IMR-90 (cell line): ENCODE results near the gene RAB6D. TPM values are rescaled to one million over a fixed set of nuclear protein-coding genes. Genes with fewer than 3 reads are reported as not detected.
"Not testable (repeated sequence)": the region's sequence is repeated elsewhere in the genome, so short reads cannot be mapped to it uniquely, and the experiment has no call there.

Experiments
- ATAC-seq: fragments of 200-7000 bp; cut with Tn5 transposase; 2 replicates; pipeline ENCODE4 v1.9.1; 2020; ENCODE audit warnings: low read depth, mild to moderate bottlenecking, moderate library complexity
- BruUV-seq: library from RNA; stranded (reverse); fragments of 400-500 nt; replicated peaks from 2 replicates; lab custom pipeline; 2021; lab: Mats Ljungman, UMichigan
- CTCF ChIA-PET: fragments of 300-600 bp; formaldehyde crosslinking; extraction: SDS; loops from one replicate; lab custom pipeline; 2021; ENCODE audit warnings: antibody characterized with exemption; lab: Yijun Ruan, JAX
- POLR2A ChIA-PET: fragments of 300-600 bp; sonication (Branson Sonifier 250); formaldehyde crosslinking; loops from one replicate; lab custom pipeline; 2022; ENCODE audit warnings: antibody characterized with exemption; ENCODE audit not compliant: unreplicated experiment; lab: Charles Lee
- DNase-seq: peaks from one replicate; pipeline ENCODE4 v3.0.0; 2013
- H2AFZ ChIP-seq: replicated peaks from 2 replicates; pipeline ENCODE3; 2013; ENCODE audit warnings: low read length, mild to moderate bottlenecking; ENCODE audit not compliant: poor library complexity
- H2AK5ac ChIP-seq: 2 replicates; pipeline ENCODE4 v1.6.1; 2013; ENCODE audit warnings: low read depth, low read length, inconsistent platforms
- H2AK9ac ChIP-seq: replicated peaks from 2 replicates; pipeline ENCODE3; 2013; ENCODE audit warnings: mild to moderate bottlenecking, low read depth, low read length, moderate library complexity; ENCODE audit not compliant: poor library complexity
- H2BK120ac ChIP-seq: 2 replicates; pipeline ENCODE4 v1.6.1; 2013; ENCODE audit warnings: low read depth, low read length, inconsistent platforms
- H2BK15ac ChIP-seq: 3 replicates; pipeline ENCODE4 v1.6.1; 2013; ENCODE audit warnings: low read depth, low read length, inconsistent platforms
- H2BK20ac ChIP-seq: 2 replicates; pipeline ENCODE4 v1.6.1; 2013; ENCODE audit warnings: low read depth, mild to moderate bottlenecking, inconsistent platforms, low read length, moderate library complexity
- H2BK5ac ChIP-seq: 2 replicates; pipeline ENCODE4 v1.6.1; 2013; ENCODE audit warnings: mild to moderate bottlenecking, low read depth, low read length, inconsistent platforms; ENCODE audit not compliant: poor library complexity, severe bottlenecking
- H3K14ac ChIP-seq: replicated peaks from 2 replicates; pipeline ENCODE4 v1.6.1; 2013; ENCODE audit warnings: low read depth, low read length, inconsistent platforms
- H3K18ac ChIP-seq: 2 replicates; pipeline ENCODE4 v1.6.1; 2013; ENCODE audit warnings: low read depth, low read length, control low read depth
- H3K23ac ChIP-seq: 2 replicates; pipeline ENCODE4 v1.6.1; 2013; ENCODE audit warnings: low read depth, low read length, inconsistent platforms
- H3K27ac ChIP-seq: 2 replicates; pipeline ENCODE4 v1.5.1; 2013; ENCODE audit warnings: mild to moderate bottlenecking, control low read depth, low read length; ENCODE audit not compliant: insufficient read depth
- H3K27me3 ChIP-seq: 2 replicates; pipeline ENCODE4 v1.6.1; 2013; ENCODE audit warnings: low read length; ENCODE audit not compliant: control insufficient read depth, insufficient read depth
- H3K36me3 ChIP-seq: 2 replicates; pipeline ENCODE4 v1.6.1; 2013; ENCODE audit warnings: low read length, mixed read lengths; ENCODE audit not compliant: control insufficient read depth, insufficient read depth
- H3K4ac ChIP-seq: 2 replicates; pipeline ENCODE4 v1.6.1; 2013; ENCODE audit warnings: low read depth, low read length, inconsistent platforms
- H3K4me1 ChIP-seq: 2 replicates; pipeline ENCODE4 v1.6.1; 2013; ENCODE audit warnings: low read length, mixed read lengths; ENCODE audit not compliant: control insufficient read depth, insufficient read depth
- H3K4me2 ChIP-seq: 2 replicates; pipeline ENCODE4 v1.6.1; 2013; ENCODE audit warnings: low read depth, mild to moderate bottlenecking, control low read depth, low read length, moderate library complexity
- H3K4me3 ChIP-seq: 2 replicates; pipeline ENCODE4 v1.5.1; 2013; ENCODE audit warnings: low read depth, mild to moderate bottlenecking, control low read depth, low read length, moderate library complexity; ENCODE audit not compliant: insufficient read depth
- H3K56ac ChIP-seq: 2 replicates; pipeline ENCODE4 v1.6.1; 2013; ENCODE audit warnings: low read length, inconsistent platforms; ENCODE audit not compliant: insufficient read depth; ENCODE audit errors: extremely low read depth
- H3K79me1 ChIP-seq, 2 experiments: 2 replicates each; pipeline ENCODE4 v1.6.1; 2013; ENCODE audit warnings: low read length in 2 of 2, inconsistent platforms in 1 of 2, low read depth in 1 of 2
- H3K9ac ChIP-seq: 2 replicates; pipeline ENCODE4 v1.6.1; 2013; ENCODE audit warnings: low read depth, low read length, control low read depth
- H3K9me1 ChIP-seq: 2 replicates; pipeline ENCODE4 v1.6.1; 2013; ENCODE audit warnings: low read length, inconsistent platforms; ENCODE audit not compliant: insufficient read depth
- H3K9me3 ChIP-seq: 2 replicates; pipeline ENCODE4 v1.6.1; 2013; ENCODE audit warnings: low read length; ENCODE audit not compliant: control insufficient read depth, insufficient read depth
- H4K20me1 ChIP-seq: 2 replicates; pipeline ENCODE4 v1.6.1; 2013; ENCODE audit warnings: low read length, inconsistent platforms; ENCODE audit not compliant: insufficient read depth
- H4K5ac ChIP-seq: 2 replicates; pipeline ENCODE4 v1.6.1; 2013; ENCODE audit warnings: mild to moderate bottlenecking, low read depth, low read length, control low read depth
- H4K8ac ChIP-seq, 2 experiments: 2 replicates each; pipeline ENCODE4 v1.6.1; 2013; ENCODE audit warnings: low read depth in 2 of 2, low read length in 2 of 2, control low read depth in 1 of 2, inconsistent platforms in 1 of 2
- H4K91ac ChIP-seq: 2 replicates; pipeline ENCODE4 v1.6.1; 2013; ENCODE audit warnings: low read depth, low read length, inconsistent platforms; ENCODE audit not compliant: insufficient read depth
- WGBS, 2 experiments: methylation state at CpG; one replicate each; pipeline versions ENCODE4 v1.1.5 to v1.1.7; 2013; ENCODE audit warnings: missing lambda C conversion rate in 2 of 2; ENCODE audit not compliant: insufficient read length in 1 of 2; ENCODE audit errors: extremely low coverage in 2 of 2; 5-methylcytosine and 5-hydroxymethylcytosine counted together
- dilution Hi-C: fragments of 300-500 bp; cut with HindIII; formaldehyde crosslinking; loops from one replicate; pipeline ENCODE4 v1.14.3; 2018; ENCODE audit warnings: low sequenced_read_pairs; ENCODE audit not compliant: unreplicated experiment
- in situ Hi-C: fragments of 300-500 bp; cut with MboI; formaldehyde crosslinking; loops from 3 replicates; pipeline ENCODE4 v1.14.3; 2019; ENCODE audit warnings: low sequenced_read_pairs, inconsistent platforms, mixed read lengths
- intact Hi-C: fragments of 100-400 bp; cut with micrococcal nuclease; formaldehyde crosslinking; loops from 2 replicates; pipeline ENCODE4 v1.10.0; 2022
- polyA plus RNA-seq, 3 experiments: library from polyadenylated mRNA; depleted of rRNA; stranded (reverse); fragments of >200 nt; gene quantifications; 2 replicates each; pipeline ENCODE4 v1.2.3, GENCODE V29; 2012; ENCODE audit warnings: low replicate concordance in 1 of 3
- total RNA-seq: library from RNA; depleted of rRNA; stranded (reverse); fragments of >200 nt; gene quantifications from 2 replicates; pipeline ENCODE4 v1.2.3, GENCODE V29; 2012

RAB6D gene
- total and polyA plus RNA-seq, 2 of the 4 experiments (the other 2 are of a cell fraction): not detected

DNA sequence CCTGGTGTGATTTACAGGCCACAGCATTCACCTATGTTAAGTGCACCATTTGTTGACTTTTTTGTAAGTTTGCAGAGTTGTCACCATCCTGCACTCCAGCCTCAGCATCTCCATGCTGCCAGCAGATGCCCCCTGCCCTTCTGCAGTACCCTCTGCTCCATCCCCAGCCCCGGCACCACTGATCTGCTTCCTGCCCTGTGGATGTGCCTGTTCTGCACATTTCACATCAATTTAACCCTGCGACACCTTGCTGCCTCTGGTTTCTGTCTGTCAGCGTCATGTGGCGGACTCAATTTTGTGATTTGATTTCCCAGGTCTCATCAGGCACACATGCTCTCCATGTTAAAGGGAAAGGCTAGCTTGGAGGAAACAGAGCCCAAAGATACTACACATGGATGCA lies 36.5 kb upstream of the RAB6D start:
- POLR2A ChIA-PET, H2BK20ac ChIP-seq, BruUV-seq, H2BK120ac ChIP-seq, H3K36me3 ChIP-seq, H4K20me1 ChIP-seq, H2AK5ac ChIP-seq, H3K9me3 ChIP-seq, H3K4me1 ChIP-seq, H3K14ac ChIP-seq, dilution Hi-C loops, H3K56ac ChIP-seq, H2AFZ ChIP-seq, H3K27me3 ChIP-seq, H2AK9ac ChIP-seq, DNase-seq, H3K18ac ChIP-seq, H4K91ac ChIP-seq, H2BK15ac ChIP-seq, H4K5ac ChIP-seq, H3K4ac ChIP-seq, intact Hi-C loops, H3K4me2 ChIP-seq, H2BK5ac ChIP-seq, H3K23ac ChIP-seq, H3K79me1 ChIP-seq, H3K4me3 ChIP-seq, H3K27ac ChIP-seq, H4K8ac ChIP-seq, CTCF ChIA-PET, ATAC-seq, H3K9ac ChIP-seq, H3K9me1 ChIP-seq: not testable (repeated sequence)
- in situ Hi-C loops: loop anchor here (25.0 kb wide), 1 partner anchor 412 kb away; no protein-coding TSS in a partner anchor
- no CpG with 5 or more reads among the region's 4 CpGs for WGBS, 2 experiments

DNA sequence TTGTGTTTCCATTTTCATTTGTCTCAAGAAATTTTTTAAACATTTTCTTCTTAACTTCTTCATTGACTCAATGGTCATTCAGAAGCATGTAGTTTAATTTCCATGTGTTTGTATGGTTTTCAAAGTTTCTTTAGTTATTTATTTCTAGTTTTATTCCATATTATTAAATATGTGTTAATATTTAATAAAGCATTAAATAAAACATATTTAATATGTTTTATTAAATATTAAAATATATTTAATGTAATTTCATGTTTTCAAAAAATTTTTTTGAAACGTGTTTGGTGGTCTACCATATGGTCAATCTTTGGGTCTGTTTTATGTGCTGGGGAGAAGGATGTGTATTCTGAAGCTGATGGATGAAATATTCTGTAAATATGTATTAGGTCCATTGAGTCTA lies 32.2 kb upstream of the RAB6D start:
- H4K5ac ChIP-seq, H2AK5ac ChIP-seq, H2AFZ ChIP-seq, H2BK20ac ChIP-seq, H3K18ac ChIP-seq, H4K20me1 ChIP-seq, H3K23ac ChIP-seq, POLR2A ChIA-PET, H3K9ac ChIP-seq, H4K8ac ChIP-seq, H2BK5ac ChIP-seq, H3K4me2 ChIP-seq, H3K4me1 ChIP-seq, H3K27me3 ChIP-seq, H3K79me1 ChIP-seq, H3K56ac ChIP-seq, H3K9me1 ChIP-seq, H3K4me3 ChIP-seq, H4K91ac ChIP-seq, H3K27ac ChIP-seq, H3K9me3 ChIP-seq, CTCF ChIA-PET, DNase-seq, H2BK15ac ChIP-seq, ATAC-seq, BruUV-seq, in situ Hi-C loops, H2AK9ac ChIP-seq, H3K36me3 ChIP-seq, H3K4ac ChIP-seq, H2BK120ac ChIP-seq, dilution Hi-C loops, H3K14ac ChIP-seq, intact Hi-C loops: not testable (repeated sequence)
- no CpG with 5 or more reads among the region's 1 CpG for WGBS, 2 experiments
